HEK293 (cell line): ENCODE data around the gene PTPRN2.

ENCODE experiments used
- CTCF ChIA-PET: fragments of 350-600 bp; formaldehyde crosslinking; extraction: SDS; loops from one replicate; lab custom pipeline; 2021; ENCODE audit warnings: antibody characterized with exemption; lab: Yijun Ruan, JAX
- POLR2A ChIA-PET: fragments of 300-600 bp; formaldehyde crosslinking; extraction: SDS; loops from one replicate; lab custom pipeline; 2020; ENCODE audit warnings: antibody characterized with exemption, inconsistent platforms; lab: Yijun Ruan, JAX
- H3K27ac ChIP-seq: fragments of 200-500 bp; sonication (Bioruptor generic); 2 replicates; pipeline ENCODE4 v1.5.1; 2014; ENCODE audit warnings: low read depth, low read length, control low read depth, inconsistent platforms; ENCODE audit errors: extremely low read depth
- H3K36me3 ChIP-seq, 2 experiments: fragments of 200-500 bp in 1 of 2; sonication (Bioruptor generic) in 1 of 2; 1 replicate in 1 of 2; 2 replicates in 1 of 2; pipeline ENCODE4 v1.5.1; 2014 to 2017; ENCODE audit warnings: inconsistent platforms in 2 of 2, low read length in 2 of 2; ENCODE audit not compliant: control insufficient read depth in 2 of 2, insufficient read depth in 1 of 2
- H3K4me1 ChIP-seq: fragments of 200-500 bp; sonication (Bioruptor generic); 2 replicates; pipeline ENCODE4 v1.5.1; 2014; ENCODE audit warnings: mild to moderate bottlenecking, low read length, inconsistent platforms; ENCODE audit not compliant: control insufficient read depth, insufficient read depth
- H3K4me3 ChIP-seq: 2 replicates; pipeline ENCODE4 v1.5.1; 2011; ENCODE audit warnings: low read depth, mild to moderate bottlenecking, control low read depth, low read length, moderate library complexity
- H3K9me3 ChIP-seq: fragments of 200-500 bp; sonication (Bioruptor generic); 2 replicates; pipeline ENCODE4 v1.5.1; 2014; ENCODE audit warnings: low read depth, low read length, inconsistent platforms; ENCODE audit not compliant: control insufficient read depth, insufficient read depth
- BCL11B ChIP-seq: fragments of 450-650 bp; formaldehyde crosslinking; IDR thresholded peaks from 2 replicates; pipeline ENCODE4 v1.5.1; 2016; ENCODE audit warnings: low read depth, missing biosample characterization, missing genetic modification characterization
- ELK4 ChIP-seq: IDR thresholded peaks from 2 replicates; pipeline ENCODE4 v1.6.1; 2011; ENCODE audit warnings: mild to moderate bottlenecking, low read depth, low read length, borderline replicate concordance
- GLIS1 ChIP-seq: fragments of 450-650 bp; formaldehyde crosslinking; IDR thresholded peaks from 2 replicates; pipeline ENCODE4 v1.5.1; 2016; ENCODE audit warnings: missing biosample characterization, missing genetic modification characterization
- GLIS2 ChIP-seq: fragments of 450-650 bp; formaldehyde crosslinking; IDR thresholded peaks from 2 replicates; pipeline ENCODE4 v1.5.1; 2016; ENCODE audit warnings: missing biosample characterization, missing genetic modification characterization
- HIC1 ChIP-seq: fragments of 450-650 bp; formaldehyde crosslinking; IDR thresholded peaks from 2 replicates; pipeline ENCODE4 v1.5.1; 2016; ENCODE audit warnings: missing biosample characterization, missing genetic modification characterization
- PRDM6 ChIP-seq: fragments of 450-650 bp; formaldehyde crosslinking; IDR thresholded peaks from 2 replicates; pipeline ENCODE4 v1.5.1; 2017; ENCODE audit warnings: missing biosample characterization, missing genetic modification characterization
- ZBTB11 ChIP-seq: fragments of 450-650 bp; formaldehyde crosslinking; conservative IDR thresholded peaks from 2 replicates; pipeline ENCODE4 v1.5.1; 2016; ENCODE audit warnings: low read depth, missing biosample characterization, missing genetic modification characterization
- ZBTB17 ChIP-seq: fragments of 450-650 bp; formaldehyde crosslinking; IDR thresholded peaks from 2 replicates; pipeline ENCODE4 v1.5.1; 2016; ENCODE audit warnings: missing biosample characterization, missing genetic modification characterization
- ZBTB26 ChIP-seq: fragments of 450-650 bp; formaldehyde crosslinking; optimal IDR thresholded peaks from 2 replicates; pipeline ENCODE3; 2016; ENCODE audit warnings: missing biosample characterization, mild to moderate bottlenecking, missing genetic modification characterization
- ZBTB6 ChIP-seq: fragments of 450-650 bp; formaldehyde crosslinking; IDR thresholded peaks from 2 replicates; pipeline ENCODE4 v1.5.1; 2017; ENCODE audit warnings: missing biosample characterization, missing genetic modification characterization
- ZNF292 ChIP-seq: fragments of 450-650 bp; formaldehyde crosslinking; IDR thresholded peaks from 2 replicates; pipeline ENCODE4 v1.5.1; 2016; ENCODE audit warnings: low read depth, missing biosample characterization, missing genetic modification characterization, borderline replicate concordance
- ZNF404 ChIP-seq: fragments of 450-650 bp; formaldehyde crosslinking; IDR thresholded peaks from 2 replicates; pipeline ENCODE4 v1.5.1; 2017; ENCODE audit warnings: missing biosample characterization, missing genetic modification characterization
- ZNF426 ChIP-seq: fragments of 450-650 bp; formaldehyde crosslinking; IDR thresholded peaks from 2 replicates; pipeline ENCODE4 v1.5.1; 2017; ENCODE audit warnings: missing biosample characterization, missing genetic modification characterization, mild to moderate bottlenecking, inconsistent platforms, moderate library complexity
- ZNF433 ChIP-seq: fragments of 450-650 bp; formaldehyde crosslinking; IDR thresholded peaks from 2 replicates; pipeline ENCODE4 v1.5.1; 2016; ENCODE audit warnings: missing biosample characterization, missing genetic modification characterization, low read depth
- ZNF549 ChIP-seq: fragments of 450-650 bp; IDR thresholded peaks from 2 replicates; pipeline ENCODE4 v1.5.1; 2018; ENCODE audit warnings: missing biosample characterization, missing genetic modification characterization, mild to moderate bottlenecking, inconsistent platforms, moderate library complexity
- ZNF664 ChIP-seq: fragments of 450-650 bp; formaldehyde crosslinking; IDR thresholded peaks from 2 replicates; pipeline ENCODE4 v1.5.1; 2016; ENCODE audit warnings: missing biosample characterization, missing genetic modification characterization
- ZNF670 ChIP-seq: fragments of 450-650 bp; formaldehyde crosslinking; IDR thresholded peaks from 2 replicates; pipeline ENCODE4 v1.5.1; 2016; ENCODE audit warnings: missing biosample characterization, missing genetic modification characterization, low read depth
- ZNF747 ChIP-seq: fragments of 450-650 bp; formaldehyde crosslinking; IDR thresholded peaks from 2 replicates; pipeline ENCODE4 v1.5.1; 2016; ENCODE audit warnings: missing biosample characterization, missing genetic modification characterization

The PTPRN2 gene

GRCh38 chr7:158497627-158498026 is 90.0 kb downstream of the PTPRN2 start:
- Histone ChIP-seq H3K27ac (no peak overlapping the region), H3K36me3 (no peaks in the 10 kb centered on the region), H3K9me3 (no peaks in the 10 kb centered on the region), H3K4me3 (no peak overlapping the region), H3K4me1 (no peaks in the 10 kb centered on the region)
- ChIA-PET POLR2A (no interaction called here), CTCF (no interaction called here)
- TF ChIP-seq ELK4 (no peak), ZNF549 (no peak), ZBTB11 (tag by site-specific recombination) (no peak), GLIS2 (no peak), ZBTB6 (tag by site-specific recombination) (no peak), ZNF426 (no peak), HIC1 (no peak), PRDM6 (tag by site-specific recombination) (no peak), ZNF433 (tag by site-specific recombination) (no peak), ZNF404 (tag by site-specific recombination) (no peak), GLIS1 (no peak), ZNF292 (tag by site-specific recombination) (no peak), ZBTB17 (tag by site-specific recombination) (no peak), ZNF670 (tag by site-specific recombination) (no peak), ZBTB26 (tag by site-specific recombination) (no peak), ZNF747 (tag by site-specific recombination) (no peak), BCL11B (tag by site-specific recombination) (no peak), ZNF664 (tag by site-specific recombination) (no peak)
